Measurements from ENCODE around the gene TRIML1.
"Not testable (repeated sequence)": the region's sequence is repeated elsewhere in the genome, so short reads cannot be mapped to it uniquely, and the experiment has no call there.

TRIML1 gene

DNA sequence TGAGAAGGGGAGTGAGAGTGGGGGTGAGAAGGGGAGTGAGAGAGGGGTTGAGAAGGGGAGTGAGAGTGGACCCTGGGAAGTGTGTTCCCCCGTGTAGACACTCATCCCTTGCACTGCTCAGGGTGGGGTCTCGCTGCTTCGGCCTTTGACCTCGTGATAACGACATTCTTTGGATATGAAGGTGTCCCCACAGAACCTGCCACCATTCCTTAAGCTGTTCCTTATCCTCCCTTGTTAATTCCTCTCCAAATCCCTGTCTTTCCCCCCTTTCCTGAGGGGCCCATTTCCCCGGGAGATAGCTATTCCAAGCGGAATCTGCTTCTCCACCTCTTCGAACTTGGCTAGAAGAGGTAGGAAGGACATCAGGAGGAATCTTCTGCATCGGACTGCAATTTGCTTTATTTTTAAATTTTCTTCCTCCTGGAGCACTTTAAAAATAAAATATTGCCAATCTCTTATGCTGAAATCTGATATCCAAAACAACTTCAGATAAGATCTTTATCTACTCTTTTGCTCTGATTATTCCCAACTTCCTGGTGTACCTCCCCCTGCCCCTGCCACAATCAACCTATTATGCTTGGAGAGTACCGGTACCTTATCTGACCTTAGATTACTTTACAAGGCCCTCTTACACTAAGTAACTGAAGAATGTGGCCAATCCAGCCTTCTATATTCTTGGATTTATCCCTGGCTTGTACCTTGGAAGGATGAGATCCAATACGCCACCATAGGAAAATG, 15.6 kb downstream of the TRIML1 start:
- no peak for DNase-seq (ENCODE audit: low spot score)

DNA sequence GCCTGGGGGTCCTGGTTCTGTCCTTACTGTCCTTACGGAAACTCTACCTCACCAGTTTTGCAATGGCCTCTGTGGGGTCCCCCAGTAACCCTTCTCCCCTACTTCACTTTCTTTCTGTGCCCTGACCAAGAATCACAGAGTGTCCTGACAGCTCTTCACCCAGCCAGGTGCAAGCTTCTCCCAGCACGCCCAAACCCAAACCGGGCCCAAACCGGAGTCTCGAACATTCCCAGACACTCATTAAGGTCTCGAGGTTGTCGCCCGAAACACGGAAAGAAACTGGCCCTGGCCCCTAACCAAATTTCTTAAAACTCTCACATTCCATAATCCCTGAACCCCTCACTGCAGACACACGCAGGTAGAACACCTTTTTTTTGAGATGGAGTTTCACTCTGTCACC, 19.1 kb downstream of the TRIML1 start:
- no peak for DNase-seq (ENCODE audit: low spot score)

DNA sequence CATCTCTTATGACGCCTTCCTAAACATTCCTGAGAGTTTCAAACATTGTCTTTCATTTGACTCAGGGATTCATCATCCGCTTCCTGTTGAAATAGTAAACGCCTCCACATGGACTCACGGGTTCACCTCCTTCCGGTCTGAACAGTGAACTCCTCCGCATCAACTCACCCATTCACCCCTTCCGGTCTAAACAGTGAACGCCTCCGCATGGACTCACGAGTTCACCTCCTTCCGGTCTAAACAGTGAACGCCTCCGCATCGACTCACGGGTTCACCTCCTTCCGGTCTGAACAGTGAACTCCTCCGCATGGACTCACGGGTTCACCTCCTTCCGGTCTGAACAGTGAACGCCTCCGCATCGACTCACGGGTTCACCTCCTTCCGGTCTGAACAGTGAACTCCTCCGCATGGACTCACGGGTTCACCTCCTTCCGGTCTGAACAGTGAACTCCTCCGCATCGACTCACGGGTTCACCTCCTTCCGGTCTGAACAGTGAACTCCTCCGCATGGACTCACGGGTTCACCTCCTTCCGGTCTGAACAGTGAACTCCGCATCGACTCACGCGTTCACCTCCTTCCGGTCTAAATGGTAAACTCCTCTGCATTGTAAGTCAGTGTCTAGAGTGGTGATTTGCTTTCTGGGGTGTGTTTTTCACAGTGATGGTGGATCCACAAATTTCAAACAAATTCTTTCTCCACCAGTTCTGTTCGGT, 20.4 kb downstream of the TRIML1 start:
- not testable (repeated sequence) for DNase-seq (ENCODE audit: low spot score)

DNA sequence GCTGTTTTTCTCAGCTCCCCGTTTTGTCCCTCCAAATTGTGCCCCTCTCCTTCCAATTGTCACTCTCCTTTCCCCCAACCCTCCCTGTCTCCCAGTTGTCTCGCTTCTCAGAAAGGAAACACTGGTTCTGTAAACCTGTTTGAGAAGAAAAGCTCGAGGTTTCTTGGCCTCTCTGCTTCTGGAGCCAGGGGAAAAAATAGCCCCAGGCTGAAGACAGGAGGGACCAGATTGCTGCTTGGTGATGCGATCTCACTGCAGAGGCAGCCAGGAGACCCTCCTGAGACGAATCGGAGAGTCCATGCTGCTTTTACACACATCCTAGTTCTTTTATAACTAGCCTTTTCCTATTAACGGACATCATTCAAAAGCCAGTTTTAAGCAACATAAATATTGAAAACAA, 21.2 kb downstream of the TRIML1 start:
- no peak for DNase-seq (ENCODE audit: low spot score)

DNA sequence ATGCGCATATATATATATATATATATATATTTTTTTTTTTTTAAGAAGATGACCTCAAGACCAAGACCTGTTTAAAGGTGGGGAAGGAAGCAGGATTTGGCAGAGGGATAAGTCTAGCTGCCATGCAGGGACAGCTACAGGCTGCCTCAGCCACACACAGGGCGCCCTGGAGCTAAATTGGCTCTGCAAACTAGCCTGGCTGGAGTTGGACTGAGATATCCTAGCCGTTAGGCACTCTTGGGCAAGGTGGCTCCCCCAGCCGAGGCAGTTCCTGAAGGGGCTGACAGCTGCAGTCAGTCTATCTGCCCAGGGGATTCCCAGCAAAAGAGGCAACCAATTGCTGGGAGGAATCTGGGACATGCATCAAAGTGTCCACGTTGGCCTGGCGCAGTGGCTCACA, 21.9 kb downstream of the TRIML1 start:
- DNase-seq (ENCODE audit: low spot score) = no peak

DNA sequence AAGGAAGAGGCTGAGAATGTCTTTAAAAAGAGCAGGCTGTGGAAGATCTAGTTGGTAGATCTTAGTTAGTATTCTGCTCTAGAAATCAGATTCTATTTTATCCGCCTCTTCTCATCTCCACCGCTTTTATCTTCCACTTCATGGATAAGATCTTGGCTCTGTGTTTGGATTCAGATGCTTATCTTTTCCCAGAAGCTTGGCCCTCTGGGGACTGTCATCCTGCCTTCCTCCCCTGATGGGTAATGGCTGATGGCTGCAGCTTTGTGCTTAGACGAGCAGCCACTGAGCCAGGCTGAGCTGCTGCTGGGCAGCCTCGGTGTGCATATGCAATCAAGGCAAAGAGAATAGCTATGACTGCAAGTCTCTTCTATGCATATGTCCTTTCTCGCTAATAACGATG, 23.5 kb downstream of the TRIML1 start:
- no peak for DNase-seq (ENCODE audit: low spot score)

DNA sequence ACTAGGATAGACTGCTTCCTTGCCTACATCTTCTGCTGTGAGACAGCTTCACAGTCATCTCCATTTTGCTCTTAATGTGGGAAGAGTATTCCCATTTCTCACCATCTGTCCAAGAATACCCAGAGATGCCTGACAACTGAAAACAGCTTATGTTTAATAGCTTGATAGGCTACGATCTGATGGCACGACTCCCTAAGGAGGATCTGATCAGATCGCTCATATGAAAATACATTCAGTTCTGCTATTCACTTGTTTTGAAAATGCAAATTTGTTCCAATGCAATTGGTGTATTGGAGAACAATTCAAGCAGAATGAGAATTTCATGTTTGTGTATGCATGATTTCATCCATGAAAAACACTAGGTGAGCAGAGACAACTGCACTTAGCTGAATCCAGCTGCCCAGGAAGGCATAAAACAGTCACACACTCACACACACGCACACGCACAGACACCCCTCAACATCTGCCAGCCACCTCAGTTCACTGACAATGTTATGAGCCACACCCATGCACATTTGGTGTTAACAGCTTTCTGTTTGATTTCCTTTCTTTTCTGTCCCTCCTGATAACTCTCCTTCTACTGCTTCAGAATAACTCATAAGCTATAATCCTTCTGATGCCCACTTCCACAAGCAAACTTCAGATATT, 29.6 kb downstream of the TRIML1 start:
- no peak for DNase-seq (ENCODE audit: low spot score)

DNA sequence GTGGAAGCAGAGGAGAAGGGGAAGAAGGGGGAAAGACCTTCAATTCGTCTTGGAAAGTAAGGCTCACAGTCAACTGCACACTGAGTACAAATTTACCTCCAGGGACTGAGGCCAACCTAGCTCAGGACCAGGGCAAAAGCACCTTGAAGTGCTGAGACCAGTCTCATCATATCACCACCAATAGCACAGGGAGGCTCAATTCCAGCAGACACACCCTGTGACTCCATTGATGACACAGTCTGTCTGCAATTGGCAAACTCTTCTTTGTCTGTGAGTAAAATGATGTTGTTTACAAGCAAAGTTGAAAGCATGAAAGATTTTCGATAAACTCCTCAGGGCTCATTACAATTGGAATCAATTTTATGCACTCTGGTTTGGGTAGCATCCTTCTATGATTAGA, 32.3 kb downstream of the TRIML1 start:
- no peak for DNase-seq (ENCODE audit: low spot score)

DNA sequence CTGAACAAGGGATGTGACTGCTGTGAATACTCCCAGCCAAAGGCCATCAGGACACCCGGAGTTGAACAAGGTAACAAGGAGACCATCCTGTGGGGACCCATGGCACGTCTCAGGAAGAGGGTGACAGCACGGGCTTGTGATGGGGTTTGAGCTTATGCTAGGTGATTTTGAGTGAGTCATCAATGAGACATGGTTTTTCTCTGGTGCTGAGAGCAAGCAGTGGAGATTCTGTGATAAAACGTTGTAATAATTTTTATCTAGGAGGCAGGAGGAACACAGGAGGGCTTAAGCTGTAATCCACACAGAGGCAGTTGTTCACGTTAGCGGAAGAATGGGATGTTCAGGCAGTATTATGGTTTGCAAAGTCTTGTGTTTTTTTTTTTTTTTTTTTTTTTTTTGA, 36.0 kb downstream of the TRIML1 start:
- DNase-seq (ENCODE audit: low spot score) = no peak

DNA sequence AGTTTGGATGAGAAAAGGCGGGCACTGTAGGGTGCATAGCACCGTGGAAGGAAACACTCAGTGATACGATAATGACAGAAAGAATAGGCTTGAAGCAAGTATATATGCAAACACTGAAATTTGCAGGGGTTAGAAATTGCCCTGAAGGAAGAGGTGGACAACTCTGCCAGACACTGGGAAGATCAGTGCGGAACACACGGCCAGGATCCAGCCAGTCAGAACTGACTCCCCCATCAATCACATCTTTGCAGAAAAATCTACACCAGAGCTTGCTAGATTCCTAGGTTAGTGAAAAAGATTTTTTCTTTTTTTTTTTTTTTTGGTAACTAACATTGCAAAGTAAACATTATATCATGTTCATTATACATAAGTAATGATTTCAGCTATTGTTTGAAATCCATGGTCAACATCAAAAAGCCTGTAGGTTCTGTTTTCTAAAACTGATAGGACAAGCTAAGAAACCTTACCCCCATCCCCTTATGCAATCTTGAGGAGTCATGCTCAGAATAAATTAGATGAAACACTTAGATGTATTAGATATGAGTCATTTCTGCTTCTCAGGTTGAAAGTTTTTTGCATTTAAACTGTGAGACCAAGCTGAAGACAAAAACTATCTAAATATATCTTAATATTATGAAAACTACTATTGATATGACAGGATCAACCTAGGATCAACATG, 38.9 kb downstream of the TRIML1 start:
- DNase-seq (ENCODE audit: low spot score) = no peak

DNA sequence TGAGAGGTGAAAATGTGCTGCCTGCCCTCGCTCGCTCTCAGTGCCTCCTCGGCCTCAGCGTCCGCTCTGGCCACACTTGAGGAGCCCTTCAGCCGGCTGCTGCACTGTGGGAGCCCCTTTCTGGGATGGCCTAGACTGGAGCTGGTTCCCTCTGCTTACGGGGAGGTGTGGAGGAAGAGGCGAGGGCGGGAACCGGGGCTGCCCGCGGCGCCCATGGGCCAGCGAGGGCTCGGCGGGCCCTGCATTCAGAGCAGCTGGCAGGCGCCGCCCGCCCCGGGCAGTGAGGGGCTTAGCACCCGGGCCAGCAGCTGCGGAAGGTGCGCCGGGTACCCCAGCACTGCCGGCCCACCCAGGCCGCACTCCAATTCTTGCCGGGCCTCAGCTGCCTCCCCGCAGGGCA, 39.6 kb downstream of the TRIML1 start:
- no peak for DNase-seq (ENCODE audit: low spot score)

DNA sequence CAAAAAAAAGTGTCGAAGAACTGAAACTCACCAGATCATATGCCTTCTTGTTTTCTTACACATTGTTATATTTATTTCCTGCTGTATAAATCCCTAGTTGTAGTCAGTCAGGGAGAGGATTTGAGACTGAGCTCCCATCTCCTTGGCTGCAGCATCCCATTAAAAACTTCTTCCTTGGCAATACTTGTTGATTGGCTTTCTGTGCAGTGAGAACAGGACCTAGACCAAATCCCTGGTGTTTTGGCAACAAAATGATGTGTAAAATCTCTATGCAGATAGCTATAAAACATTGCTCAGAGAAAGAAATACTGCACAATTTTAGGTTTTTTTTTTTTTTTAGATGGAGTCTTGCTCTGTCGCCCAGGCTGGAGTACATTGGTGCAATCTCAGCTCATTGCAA, 47.9 kb downstream of the TRIML1 start:
- DNase-seq (ENCODE audit: low spot score) = no peak

DNA sequence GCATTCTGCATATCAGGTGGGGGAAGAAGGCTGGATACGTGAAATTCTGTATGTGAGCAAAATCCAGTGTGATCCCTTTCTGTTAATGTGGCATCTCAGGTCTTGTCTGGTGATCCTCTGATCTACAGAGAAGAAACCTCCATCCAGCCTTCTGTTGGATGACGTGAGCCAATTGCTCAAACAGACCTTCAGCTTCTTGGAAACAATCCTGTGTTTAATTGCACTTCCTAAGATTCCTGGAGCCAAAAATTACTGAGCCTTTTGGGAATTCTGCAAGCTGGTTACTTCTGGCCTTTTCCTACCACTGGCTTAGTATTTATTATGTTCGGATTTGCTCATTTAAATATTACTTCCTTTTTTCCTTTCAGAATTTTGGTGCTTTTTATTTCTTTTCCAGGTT, 51.2 kb downstream of the TRIML1 start:
- DNase-seq (ENCODE audit: low spot score) = no peak

DNA sequence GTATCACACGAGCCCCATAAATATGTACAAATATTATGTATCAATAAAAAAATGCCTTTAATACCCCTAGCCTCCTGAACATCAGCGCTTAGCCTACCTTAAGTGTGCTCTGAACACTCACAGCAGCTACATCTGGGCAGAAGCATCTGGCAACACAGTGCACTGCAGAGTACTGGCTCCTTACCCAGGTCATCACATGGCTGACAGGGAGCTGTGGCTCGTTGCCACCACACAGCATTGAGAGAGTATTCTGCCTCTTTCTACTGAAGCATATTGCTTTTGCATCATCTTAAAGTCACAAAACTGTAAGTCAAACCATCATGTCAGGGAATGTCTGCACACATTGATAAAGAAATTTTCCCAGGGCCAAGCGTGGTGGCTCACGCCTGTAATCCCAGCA, 55.2 kb downstream of the TRIML1 start:
- no peak for DNase-seq (ENCODE audit: low spot score)

DNA sequence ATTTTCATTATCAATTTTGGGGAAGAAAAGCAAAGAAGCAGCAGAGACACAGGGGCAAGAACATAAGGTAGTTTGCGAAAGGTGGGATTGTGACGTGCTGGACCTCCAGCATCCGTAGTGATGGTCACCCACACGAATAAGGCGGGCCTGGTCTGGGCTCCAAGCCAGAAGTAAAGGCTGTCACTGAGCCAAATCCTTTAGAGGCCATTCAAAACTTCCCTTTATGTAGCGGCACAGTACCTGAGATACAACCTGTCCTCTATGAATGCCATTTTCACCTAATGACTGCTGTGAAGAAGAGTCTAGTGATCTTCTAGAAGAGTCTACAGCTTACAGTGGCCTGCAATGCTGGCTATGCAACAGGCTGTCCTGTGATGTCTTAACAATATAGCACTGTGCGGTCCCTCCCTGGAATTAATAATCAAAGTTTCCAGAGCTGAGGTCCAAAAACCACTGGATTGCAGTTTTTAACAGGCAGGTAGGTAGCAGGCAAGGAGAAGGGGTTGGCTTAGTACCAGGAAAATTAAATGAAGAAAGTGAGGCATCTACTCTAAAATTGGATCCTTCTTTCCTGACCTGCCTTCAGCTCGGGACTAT, 56.2 kb downstream of the TRIML1 start:
- no peak for DNase-seq (ENCODE audit: low spot score)

DNA sequence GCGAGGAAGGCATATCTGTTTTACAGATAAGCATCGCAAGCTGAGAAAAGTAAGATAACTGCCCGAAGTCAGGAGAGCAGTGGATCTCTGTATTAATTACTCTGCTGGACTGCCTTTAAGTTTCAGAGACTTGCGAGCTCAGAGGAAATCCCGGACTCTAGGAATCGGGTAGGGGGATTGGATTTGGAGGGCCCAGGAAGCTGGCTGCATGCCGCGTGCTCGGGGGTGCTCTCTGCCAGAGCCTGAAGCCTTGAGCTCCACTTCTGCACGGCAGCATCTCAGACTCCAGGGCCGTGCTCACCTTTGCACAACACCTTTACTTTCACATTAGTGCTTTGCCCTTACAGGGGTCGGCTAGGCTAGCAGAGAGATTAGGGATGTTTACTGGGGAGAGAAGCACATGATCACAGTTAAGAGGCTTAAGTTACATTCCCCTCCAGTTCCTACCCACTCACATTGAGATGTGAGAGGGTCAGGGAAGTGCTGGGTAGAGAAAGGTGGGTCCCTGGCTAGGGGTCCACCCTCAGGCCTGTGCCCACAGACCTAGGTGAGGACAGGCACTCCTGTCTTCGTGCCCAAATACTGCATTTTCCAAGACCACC, 57.0 kb downstream of the TRIML1 start:
- no peak for DNase-seq (ENCODE audit: low spot score)

Data from NAMALWA (cell line).